ENCODE measurements around the gene CTTN.

CTTN gene

GRCh38 chr11:70414341-70415100 lies 16.2 kb downstream of the CTTN start:
- TF ChIP-seq FOXP2 (optimal IDR thresholded peaks at IDR 0.05; ENCODE audit: borderline replicate concordance, extremely low read depth, extremely low read length, insufficient read depth) (no peak), SIN3A (IDR thresholded peaks at IDR 0.05; ENCODE audit: borderline replicate concordance, insufficient read depth, low read length) (no peak), TAF1 (IDR thresholded peaks at IDR 0.05; ENCODE audit: borderline replicate concordance, insufficient read depth, low read length) (no peak), REST (IDR thresholded peaks at IDR 0.05; ENCODE audit: insufficient read depth in 1 of 2, low read depth in 2 of 2, low read length in 2 of 2) (no peak), POLR2AphosphoS5 (IDR thresholded peaks at IDR 0.05; ENCODE audit: low read depth, low read length) (no peak)

DNA sequence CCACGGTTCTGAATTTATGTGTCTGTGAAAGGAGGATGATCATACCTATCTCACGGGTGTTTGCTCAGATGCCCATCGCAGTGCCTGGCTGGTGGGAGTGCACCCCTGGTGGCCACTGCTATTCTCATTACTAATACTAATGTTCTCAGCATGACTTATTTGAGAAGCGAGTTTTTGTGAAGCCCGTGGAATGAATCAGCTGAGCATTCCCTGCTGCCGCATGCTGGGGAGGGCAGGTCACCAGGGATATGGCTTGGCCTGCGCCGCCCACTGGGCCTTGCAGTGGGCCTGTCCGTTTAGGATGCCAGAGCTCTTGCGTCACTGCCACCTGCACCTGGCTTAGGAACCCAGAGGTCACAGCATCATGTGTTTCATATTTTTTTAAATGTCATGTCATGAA lies 16.9 kb downstream of the CTTN start:
- no peak for TF ChIP-seq FOXP2 (optimal IDR thresholded peaks at IDR 0.05; ENCODE audit: borderline replicate concordance, extremely low read depth, extremely low read length, insufficient read depth)
- no peak for TF ChIP-seq TAF1 (IDR thresholded peaks at IDR 0.05; ENCODE audit: borderline replicate concordance, insufficient read depth, low read length)
- TF ChIP-seq POLR2AphosphoS5 (IDR thresholded peaks at IDR 0.05; ENCODE audit: low read depth, low read length), result no peak
- no peak for TF ChIP-seq REST (IDR thresholded peaks at IDR 0.05; ENCODE audit: insufficient read depth in 1 of 2, low read depth in 2 of 2, low read length in 2 of 2)
- no peak for TF ChIP-seq SIN3A (IDR thresholded peaks at IDR 0.05; ENCODE audit: borderline replicate concordance, insufficient read depth, low read length)

- no peak for TF ChIP-seq POLR2AphosphoS5 (IDR thresholded peaks at IDR 0.05; ENCODE audit: low read depth, low read length)
- no peak for TF ChIP-seq REST (IDR thresholded peaks at IDR 0.05; ENCODE audit: insufficient read depth in 1 of 2, low read depth in 2 of 2, low read length in 2 of 2)
- TF ChIP-seq SIN3A (IDR thresholded peaks at IDR 0.05; ENCODE audit: borderline replicate concordance, insufficient read depth, low read length), result no peak
Observed at GRCh38 chr11:70415642-70416395, 17.5 kb downstream of the CTTN start.

DNA sequence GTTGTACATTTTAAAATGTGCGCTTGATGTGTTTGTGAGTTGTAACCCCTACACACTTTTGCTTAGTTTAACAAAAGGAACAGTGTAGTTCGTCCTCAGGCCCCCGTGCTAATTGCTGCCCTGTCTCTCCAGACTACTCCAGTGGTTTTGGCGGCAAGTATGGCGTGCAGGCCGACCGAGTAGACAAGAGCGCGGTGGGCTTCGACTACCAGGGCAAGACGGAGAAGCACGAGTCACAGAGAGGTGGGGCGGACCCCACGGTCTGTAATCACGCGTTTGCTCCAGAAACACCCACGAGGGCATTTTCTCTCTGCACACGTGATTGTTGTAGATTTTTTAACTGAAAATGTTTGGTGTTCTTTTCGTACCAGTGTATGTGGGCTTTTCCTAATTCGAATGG lies 18.6 kb downstream of the CTTN start:
- TF ChIP-seq POLR2AphosphoS5 (IDR thresholded peaks at IDR 0.05; ENCODE audit: low read depth, low read length) (no peak), SIN3A (IDR thresholded peaks at IDR 0.05; ENCODE audit: borderline replicate concordance, insufficient read depth, low read length) (no peak), TAF1 (IDR thresholded peaks at IDR 0.05; ENCODE audit: borderline replicate concordance, insufficient read depth, low read length) (no peak), REST (IDR thresholded peaks at IDR 0.05; ENCODE audit: insufficient read depth in 1 of 2, low read depth in 2 of 2, low read length in 2 of 2) (no peak)
